H1 (cell line): ENCODE results near the gene SPDYE6. TPM values are rescaled to one million over a fixed set of nuclear protein-coding genes. Genes with fewer than 3 reads are reported as not detected.
A peak's percentile ranks its signal among the peaks of the same experiment; 100 is the strongest.
"Not testable (repeated sequence)": the region's sequence is repeated elsewhere in the genome, so short reads cannot be mapped to it uniquely, and the experiment has no call there.

ENCODE experiments used
- CTCF ChIA-PET: fragments of 300-600 bp; sonication (Branson Sonifier 250); formaldehyde crosslinking; loops from one replicate; lab custom pipeline; 2021; ENCODE audit not compliant: partially characterized antibody; lab: Charles Lee
- POLR2A ChIA-PET: fragments of 300-600 bp; sonication (Branson Sonifier 250); formaldehyde crosslinking; loops from one replicate; lab custom pipeline; 2021; ENCODE audit warnings: inconsistent platforms; ENCODE audit not compliant: partially characterized antibody; lab: Charles Lee
- DNase-seq, 2 experiments: peaks; one replicate each; pipeline versions ENCODE4 v3.0.0 to v3.0.0-alpha.2; 2010 to 2022; ENCODE audit warnings: low spot score in 2 of 2, low read depth in 1 of 2, mixed read lengths in 1 of 2
- FAIRE-seq: peaks from 2 replicates; lab custom pipeline; 2011; peaks lifted over from hg19 to GRCh38; lab: Jason Lieb, UNC
- H2AFZ ChIP-seq: 2 replicates; pipeline ENCODE4 v1.8.1; 2012; ENCODE audit warnings: low read length, inconsistent platforms
- H2AK5ac ChIP-seq: 2 replicates; pipeline ENCODE4 v1.6.1; 2013; ENCODE audit warnings: low read depth, low read length
- H2BK120ac ChIP-seq: replicated peaks from 2 replicates; pipeline ENCODE3; 2013; ENCODE audit warnings: low read depth, low read length, inconsistent platforms
- H2BK12ac ChIP-seq: 2 replicates; pipeline ENCODE4 v1.6.1; 2013; ENCODE audit warnings: low read depth, low read length
- H2BK15ac ChIP-seq: 2 replicates; pipeline ENCODE4 v1.6.1; 2013; ENCODE audit warnings: low read length
- H2BK20ac ChIP-seq: 2 replicates; pipeline ENCODE4 v1.6.1; 2013; ENCODE audit warnings: low read length
- H2BK5ac ChIP-seq: 2 replicates; pipeline ENCODE4 v1.6.1; 2013; ENCODE audit warnings: low read depth, low read length
- H3K14ac ChIP-seq: 2 replicates; pipeline ENCODE4 v1.6.1; 2013; ENCODE audit warnings: inconsistent platforms; ENCODE audit not compliant: insufficient read length
- H3K18ac ChIP-seq: 2 replicates; pipeline ENCODE4 v1.6.1; 2013; ENCODE audit warnings: low read length; ENCODE audit errors: extremely low read depth
- H3K23ac ChIP-seq: 2 replicates; pipeline ENCODE4 v1.6.1; 2013; ENCODE audit warnings: inconsistent platforms; ENCODE audit not compliant: insufficient read length
- H3K23me2 ChIP-seq: 2 replicates; pipeline ENCODE4 v1.6.1; 2013; ENCODE audit warnings: low read depth, low read length
- H3K27ac ChIP-seq: 2 replicates; pipeline ENCODE4 v1.6.1; 2011; ENCODE audit warnings: low read depth, low read length, inconsistent platforms
- H3K27me3 ChIP-seq, 4 experiments: replicated peaks in 1 of 4; 1 replicate in 1 of 4; 2 replicates in 3 of 4; pipeline versions ENCODE4 v1.6.1 to v1.8.1; 2011 to 2013; ENCODE audit warnings: low read length in 3 of 4, mild to moderate bottlenecking in 3 of 4, inconsistent platforms in 2 of 4, mixed read lengths in 2 of 4, moderate library complexity in 1 of 4; ENCODE audit not compliant: control insufficient read depth in 3 of 4, insufficient read depth in 3 of 4; ENCODE audit errors: extremely low read depth in 1 of 4
- H3K36me3 ChIP-seq, 4 experiments: 2 replicates each; pipeline versions ENCODE4 v1.6.1 to v1.8.1; 2011 to 2013; ENCODE audit warnings: mild to moderate bottlenecking in 4 of 4, low read length in 3 of 4, moderate library complexity in 2 of 4, control low read depth in 1 of 4, inconsistent platforms in 1 of 4; ENCODE audit not compliant: insufficient read depth in 4 of 4, control insufficient read depth in 2 of 4
- H3K4ac ChIP-seq: replicated peaks from 2 replicates; pipeline ENCODE3; 2013; ENCODE audit warnings: low read length, low read depth, mixed read lengths, inconsistent platforms; ENCODE audit not compliant: insufficient read length
- H3K4me1 ChIP-seq, 4 experiments: replicated peaks in 1 of 4; 1 replicate in 1 of 4; 2 replicates in 3 of 4; pipeline versions ENCODE4 v1.6.1 to v1.8.1; 2011 to 2013; ENCODE audit warnings: low read length in 3 of 4, inconsistent platforms in 2 of 4, mixed read lengths in 1 of 4; ENCODE audit not compliant: insufficient read depth in 4 of 4, control insufficient read depth in 3 of 4
- H3K4me2 ChIP-seq, 2 experiments: 2 replicates each; pipeline versions ENCODE4 v1.6.1 to v1.8.1; 2011 to 2013; ENCODE audit warnings: low read depth in 2 of 2, low read length in 2 of 2, control low read depth in 1 of 2, inconsistent platforms in 1 of 2, mild to moderate bottlenecking in 1 of 2; ENCODE audit not compliant: insufficient read depth in 1 of 2
- H3K4me3 ChIP-seq, 4 experiments: fragments of 200-600, 300-600 bp in 1 of 4; sonication (generic), shearing (Covaris generic), sonication (Bioruptor Twin) in 1 of 4; 2 replicates each; pipeline versions ENCODE4 v1.5.1 to v1.8.1; 2011 to 2016; ENCODE audit warnings: low read length in 4 of 4, low read depth in 3 of 4, control low read depth in 2 of 4, inconsistent platforms in 2 of 4, mild to moderate bottlenecking in 2 of 4, mixed read lengths in 1 of 4, moderate library complexity in 1 of 4; ENCODE audit not compliant: insufficient read depth in 2 of 4; ENCODE audit errors: extremely low read depth in 1 of 4
- H3K56ac ChIP-seq: replicated peaks from 2 replicates; pipeline ENCODE3; 2013; ENCODE audit warnings: low read depth, mild to moderate bottlenecking, mixed read lengths, low read length, inconsistent platforms; ENCODE audit not compliant: insufficient read length
- H3K79me1 ChIP-seq: 2 replicates; pipeline ENCODE4 v1.6.1; 2013; ENCODE audit warnings: low read depth, low read length, control low read depth
- H3K79me2 ChIP-seq, 2 experiments: 2 replicates each; pipeline versions ENCODE4 v1.6.1 to v1.8.1; 2012 to 2013; ENCODE audit warnings: low read length in 2 of 2, mild to moderate bottlenecking in 2 of 2, inconsistent platforms in 1 of 2; ENCODE audit not compliant: insufficient read depth in 2 of 2, control insufficient read depth in 1 of 2
- H3K9ac ChIP-seq, 4 experiments: replicated peaks in 1 of 4; 1 replicate in 1 of 4; 2 replicates in 3 of 4; pipeline versions ENCODE4 v1.6.1 to v1.8.1; 2011 to 2013; ENCODE audit warnings: low read depth in 3 of 4, low read length in 3 of 4, control low read depth in 2 of 4, mild to moderate bottlenecking in 2 of 4, moderate library complexity in 2 of 4, inconsistent platforms in 1 of 4; ENCODE audit errors: extremely low read depth in 1 of 4
- H3K9me3 ChIP-seq, 2 experiments: 2 replicates each; pipeline versions ENCODE4 v1.6.1 to v1.8.1; 2012 to 2013; ENCODE audit warnings: mild to moderate bottlenecking in 2 of 2, moderate library complexity in 2 of 2, control low read depth in 1 of 2, inconsistent platforms in 1 of 2, low read depth in 1 of 2, low read length in 1 of 2, mixed read lengths in 1 of 2; ENCODE audit not compliant: insufficient read depth in 2 of 2
- H4K20me1 ChIP-seq, 2 experiments: replicated peaks in 1 of 2; 2 replicates each; pipeline versions ENCODE3 to v1.8.1; 2011 to 2013; ENCODE audit warnings: inconsistent platforms in 2 of 2, low read length in 2 of 2, mild to moderate bottlenecking in 1 of 2; ENCODE audit not compliant: insufficient read depth in 2 of 2, control insufficient read depth in 1 of 2
- H4K5ac ChIP-seq: 2 replicates; pipeline ENCODE4 v1.6.1; 2013; ENCODE audit warnings: low read length, low read depth, mixed read lengths, inconsistent platforms; ENCODE audit not compliant: insufficient read length
- H4K8ac ChIP-seq: 2 replicates; pipeline ENCODE4 v1.8.0; 2013; ENCODE audit warnings: mild to moderate bottlenecking, moderate library complexity, low read length, inconsistent platforms; ENCODE audit not compliant: insufficient read depth; ENCODE audit errors: extremely low read depth
- H4K91ac ChIP-seq: replicated peaks from 2 replicates; pipeline ENCODE3; 2013; ENCODE audit warnings: low read length, mixed read lengths, inconsistent platforms; ENCODE audit not compliant: insufficient read length
- WGBS, 2 experiments: shearing (Covaris generic) in 1 of 2; methylation state at CpG; one replicate each; pipeline versions ENCODE4 v1.1.6 to v1.1.7; 2013 to 2015; ENCODE audit warnings: low lambda C conversion rate in 2 of 2, mixed read lengths in 2 of 2, inconsistent platforms in 1 of 2, low coverage in 1 of 2, missing lambda C conversion rate in 1 of 2; ENCODE audit not compliant: insufficient replicate concordance in 2 of 2, insufficient coverage in 1 of 2, insufficient read length in 1 of 2; ENCODE audit errors: extremely low coverage in 1 of 2, missing lambda C conversion rate in 1 of 2; 5-methylcytosine and 5-hydroxymethylcytosine counted together
- polyA plus RNA-seq, 7 experiments: library from polyadenylated mRNA; depleted of rRNA in 3 of 7; stranded (reverse) in 5 of 7; unstranded in 2 of 7; fragments of >200 nt in 5 of 7; fragments of 200-250 nt in 2 of 7; gene quantifications; 1 replicate in 5 of 7; 2 replicates in 1 of 7; 4 replicates in 1 of 7; pipeline versions ENCODE4 v1.2.1 to v1.2.3, GENCODE V29; 2011 to 2013; ENCODE audit warnings: missing spikeins in 2 of 7, mixed read lengths in 2 of 7
- total RNA-seq: library from RNA; stranded (reverse); fragmentation: NEBNext Ultra II Directional; extraction: Animal tissue kit (Norgen Biotek cat#: 25700); gene quantifications from 2 replicates; pipeline ENCODE4 v1.2.1, GENCODE V29; 2021

Gene SPDYE6
- total and polyA plus RNA-seq, 2 of the 8 experiments (the other 6 are each of a cell fraction or from before 2014, with no cell fraction given) = not detected

DNA sequence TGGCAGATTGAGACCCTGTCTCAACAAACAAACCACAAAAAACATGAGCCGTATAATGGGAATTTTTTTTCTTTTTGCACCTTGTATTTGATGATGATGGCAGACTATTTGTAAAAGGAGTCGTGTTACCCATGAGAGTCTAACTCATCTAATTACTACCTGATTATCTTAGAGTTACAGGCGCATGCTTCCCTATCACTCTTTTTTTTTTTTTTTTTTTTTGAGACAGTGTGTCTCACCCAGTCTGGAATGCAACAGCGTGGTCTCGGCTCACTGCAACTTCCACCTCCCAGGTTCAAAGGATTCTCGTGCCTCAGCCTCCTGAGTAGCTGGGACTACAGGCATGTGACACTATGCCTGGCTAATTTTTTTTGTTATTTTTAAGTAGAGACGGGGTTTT is 9.1 kb upstream of the SPDYE6 start:
- H2AFZ ChIP-seq, H2BK5ac ChIP-seq, H3K36me3 ChIP-seq, H2BK20ac ChIP-seq, H2BK12ac ChIP-seq, H2BK120ac ChIP-seq, H3K56ac ChIP-seq, H3K14ac ChIP-seq, H3K27me3 ChIP-seq, H4K20me1 ChIP-seq, H3K4me3 ChIP-seq, H3K4me1 ChIP-seq, H3K79me2 ChIP-seq, H3K18ac ChIP-seq, H4K8ac ChIP-seq, H4K5ac ChIP-seq, H3K23me2 ChIP-seq, FAIRE-seq, H3K4me2 ChIP-seq, H3K9me3 ChIP-seq, H3K23ac ChIP-seq, H3K9ac ChIP-seq, H2BK15ac ChIP-seq, H3K4ac ChIP-seq, CTCF ChIA-PET, H2AK5ac ChIP-seq, H4K91ac ChIP-seq, H3K79me1 ChIP-seq, POLR2A ChIA-PET, DNase-seq, H3K27ac ChIP-seq: not testable (repeated sequence)
- 91% methylated on average over 6 of the region's 7 CpGs; no CpG with 5 or more reads in 1 of the 2 experiments for WGBS, 2 experiments

DNA sequence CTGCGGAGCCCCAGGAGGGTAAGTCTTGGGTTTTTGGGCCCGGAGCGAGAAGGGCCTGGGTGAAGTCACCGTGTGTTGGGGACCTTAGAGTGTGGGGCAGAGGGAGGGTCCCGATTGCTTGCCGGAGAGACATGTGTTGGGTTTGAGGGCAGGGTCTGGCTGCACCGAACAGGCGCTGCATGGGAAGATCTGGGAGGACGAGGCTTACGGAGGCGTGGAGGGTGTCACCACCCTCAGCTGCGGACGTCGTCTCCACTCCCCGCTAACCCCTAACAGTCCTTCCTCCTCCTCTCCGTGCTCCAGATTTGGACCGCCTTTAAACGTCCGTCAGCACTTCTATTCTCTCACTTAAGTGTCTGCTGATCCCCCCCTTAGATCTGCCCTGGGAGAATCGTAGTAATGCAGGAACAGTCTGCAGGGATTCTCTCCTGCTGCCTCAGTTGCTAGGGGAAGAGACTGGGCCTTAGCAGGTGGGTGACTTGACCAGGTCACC is 8.2 kb upstream of the SPDYE6 start:
- H4K20me1 ChIP-seq, H4K8ac ChIP-seq, H2AFZ ChIP-seq, H3K56ac ChIP-seq, H2AK5ac ChIP-seq, H4K5ac ChIP-seq, DNase-seq, CTCF ChIA-PET, H2BK15ac ChIP-seq, H3K4ac ChIP-seq, H3K27me3 ChIP-seq, H3K23ac ChIP-seq, H3K14ac ChIP-seq, H2BK120ac ChIP-seq, H2BK12ac ChIP-seq, H3K79me1 ChIP-seq, H3K4me1 ChIP-seq, H4K91ac ChIP-seq, H3K9me3 ChIP-seq, H3K79me2 ChIP-seq, H3K18ac ChIP-seq, H3K23me2 ChIP-seq, H3K36me3 ChIP-seq, H2BK20ac ChIP-seq, FAIRE-seq, H3K27ac ChIP-seq, H2BK5ac ChIP-seq: not testable (repeated sequence)
- Histone ChIP-seq H3K9ac (peak overlapping the region in 2 of 4 experiments; percentile 8 to 32; a peak in 4 of 7 replicates), H3K4me3 (peak overlapping the region; percentile 49 to 77 (median 58)), H3K4me2 (peak overlapping the region; percentile 56 to 59)
- POLR2A ChIA-PET = interaction anchor here (1.0 kb wide), 1 partner anchor 22 kb away, joined by 3 read pairs; no protein-coding TSS in a partner anchor
- 2% methylated on average over 16 of the region's 20 CpGs; no CpG with 5 or more reads in 1 of the 2 experiments for WGBS, 2 experiments
